M059J (cell line): ENCODE data around the gene SMCO4. TPM values are rescaled to one million over a fixed set of nuclear protein-coding genes. Genes with fewer than 3 reads are reported as not detected.
A peak's percentile ranks its signal among the peaks of the same experiment; 100 is the strongest.

Experiments used
- DNase-seq: peaks from one replicate; pipeline ENCODE4 v3.0.0-alpha.2; 2012; ENCODE audit warnings: low read depth
- total RNA-seq: library from RNA; depleted of rRNA; stranded (reverse); fragments of >200 nt; shearing (Covaris generic); gene quantifications from 2 replicates; pipeline ENCODE4 v1.2.3, GENCODE V29; 2014

Gene SMCO4
- total RNA-seq, 1 experiment from 2014 or later: 33.0 TPM

DNA sequence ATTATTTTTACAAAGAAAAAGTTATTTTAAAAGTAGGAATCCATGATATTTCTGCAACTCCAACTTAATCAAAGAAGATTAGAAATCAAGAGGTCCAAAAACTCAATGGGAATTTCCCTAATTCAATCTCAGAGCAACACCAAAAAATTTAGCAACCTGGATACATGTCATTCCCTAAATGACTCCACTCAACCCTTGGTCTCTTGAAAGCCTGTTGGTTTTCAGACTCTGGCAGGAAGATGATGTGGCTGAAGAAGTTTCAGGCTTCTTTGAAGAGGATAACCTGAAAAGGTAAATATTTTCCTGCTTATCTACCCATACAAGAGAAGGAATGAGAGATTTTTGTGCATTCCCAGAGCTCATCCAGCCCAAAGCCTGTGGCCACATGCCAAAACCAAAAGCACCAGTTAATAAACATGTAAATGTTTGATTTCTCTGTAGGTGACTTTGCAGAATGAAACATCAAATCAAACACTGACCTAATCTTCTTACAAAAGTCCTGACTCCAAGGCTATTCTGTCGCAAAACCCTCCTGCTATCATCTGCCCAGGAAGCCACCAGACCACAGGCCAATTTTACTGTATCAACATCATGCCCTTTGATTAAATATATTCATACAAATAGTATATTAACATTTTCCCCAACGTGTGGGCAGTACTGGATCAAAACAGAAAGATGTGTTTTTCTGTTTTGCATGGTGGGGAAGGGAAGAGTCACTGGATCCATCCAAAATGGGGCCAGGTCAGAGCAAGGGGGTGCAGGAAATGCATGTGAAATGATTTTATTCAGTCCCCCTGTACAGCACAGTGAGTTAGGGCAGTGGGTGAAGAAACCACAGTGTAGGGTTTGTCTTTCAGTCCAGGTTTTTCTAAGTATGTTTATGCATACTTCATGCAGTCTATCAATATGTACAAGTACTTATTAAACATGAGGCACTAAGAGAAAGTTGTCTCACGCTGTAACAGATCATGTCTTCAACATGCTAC lies 38.8 kb downstream of the SMCO4 start:
- no peak for DNase-seq

DNA sequence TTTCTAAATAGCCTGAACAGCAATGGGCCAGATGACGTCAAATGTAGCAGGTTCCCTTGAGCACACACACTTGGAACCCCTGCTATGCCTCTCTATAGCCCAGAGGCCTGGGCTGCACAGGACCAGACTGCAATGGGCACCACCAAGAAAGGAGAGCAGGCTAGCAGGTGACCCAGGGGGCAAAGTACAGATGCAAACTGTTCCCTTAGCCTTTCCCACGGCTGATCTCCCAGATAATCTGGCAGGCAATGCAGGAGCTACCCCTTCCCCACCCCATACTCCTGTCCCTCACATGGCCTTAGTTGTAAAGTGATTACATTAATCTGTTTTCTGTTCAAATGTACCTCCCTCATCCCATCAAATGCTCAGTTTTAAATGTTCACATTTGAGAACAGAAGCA lies 41.3 kb downstream of the SMCO4 start:
- no peak for DNase-seq

DNA sequence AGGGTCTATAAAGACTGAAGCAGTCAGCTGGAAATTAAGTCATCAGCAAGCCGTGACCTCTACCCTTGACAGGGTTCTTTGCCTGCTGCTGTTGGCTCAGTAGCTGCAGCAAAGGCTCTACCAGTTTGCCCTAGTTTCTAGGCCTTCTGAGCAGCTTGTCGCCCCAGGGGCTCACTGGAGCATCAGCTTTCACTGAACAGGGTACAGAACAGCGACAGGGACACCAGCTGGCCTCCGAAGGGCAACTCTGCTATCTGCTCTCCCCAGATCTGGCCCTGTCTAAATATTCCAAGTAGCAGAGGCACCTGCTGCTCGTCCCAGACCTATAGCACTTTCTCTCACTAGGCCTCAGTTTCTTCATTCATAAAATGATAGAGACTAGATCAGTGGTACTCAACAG lies 42.4 kb downstream of the SMCO4 start:
- DNase-seq: no peak

DNA sequence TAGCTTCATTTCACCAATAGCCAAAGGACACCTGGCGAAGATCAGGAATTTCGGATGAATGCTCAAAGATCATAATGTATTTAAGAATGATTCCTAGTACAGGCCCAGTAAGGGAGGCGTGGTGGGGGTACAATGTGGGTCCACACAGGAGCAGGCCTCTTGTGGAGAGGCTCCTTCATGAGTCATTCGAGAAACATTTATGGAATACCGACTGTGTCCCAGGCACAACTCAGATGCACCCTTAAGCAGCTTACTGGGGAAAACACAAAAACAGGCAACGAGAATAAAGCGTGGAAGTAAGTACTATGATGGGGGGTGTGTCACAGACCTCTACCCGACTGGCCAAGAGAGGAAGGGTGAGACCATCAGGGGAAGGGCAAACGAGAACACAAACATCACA lies 44.5 kb downstream of the SMCO4 start:
- peak; percentile 70 for DNase-seq

DNA sequence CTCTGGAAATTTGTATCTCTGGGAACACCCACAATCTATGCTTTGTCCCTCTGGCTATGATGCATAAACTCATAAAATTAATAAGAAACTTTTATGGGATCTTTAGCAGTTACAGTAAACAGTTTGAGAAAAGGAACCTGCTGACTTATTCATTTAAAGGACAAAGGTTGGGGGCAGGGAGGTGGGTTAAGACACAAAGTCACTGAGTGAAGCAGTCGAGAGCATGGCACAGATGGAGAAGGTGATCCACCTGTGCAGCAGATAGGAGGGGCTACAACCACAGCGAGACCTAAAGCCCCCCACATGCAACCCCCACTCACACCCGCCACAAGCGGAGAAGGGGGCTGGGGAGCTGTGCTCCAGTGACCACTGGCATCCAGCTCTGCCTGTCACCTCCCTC lies 45.0 kb downstream of the SMCO4 start:
- DNase-seq: no peak

DNA sequence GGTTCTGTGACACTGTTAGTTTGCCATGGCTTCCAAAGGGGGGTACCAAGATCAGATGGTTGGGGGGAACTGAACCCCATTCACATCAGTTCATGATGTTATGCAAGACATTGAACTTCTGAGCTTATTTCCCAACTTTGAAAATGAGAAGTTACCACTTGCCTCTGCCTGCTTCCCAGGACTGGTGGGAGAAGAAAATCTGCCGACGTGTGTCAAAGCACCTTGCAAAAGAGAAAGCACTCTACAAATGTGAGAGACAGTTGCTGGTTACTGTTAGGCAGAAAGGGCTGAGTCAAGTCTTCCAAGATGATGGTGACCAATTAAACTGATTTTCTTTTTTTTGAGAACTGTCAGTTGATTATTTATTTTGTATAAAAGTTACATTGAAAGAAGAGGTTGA lies 45.6 kb downstream of the SMCO4 start:
- no peak for DNase-seq

DNA sequence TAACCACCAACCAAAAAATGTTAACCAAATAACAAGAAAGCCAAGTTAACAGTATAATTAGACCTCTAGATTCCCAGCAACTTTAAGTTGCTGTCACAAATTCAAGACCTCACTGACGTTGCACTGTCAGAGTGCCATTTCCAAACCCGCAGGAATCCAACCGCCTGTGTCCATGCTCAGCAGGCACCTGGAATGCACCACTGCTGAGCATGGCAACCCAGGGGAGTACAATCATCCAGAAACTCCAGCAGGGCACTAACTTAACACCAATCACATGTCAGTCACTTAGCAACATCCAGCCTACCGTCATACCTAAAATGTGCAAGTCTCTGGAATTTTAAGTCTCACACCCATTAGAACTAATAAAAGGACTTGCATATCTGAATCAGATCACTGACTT lies 48.8 kb downstream of the SMCO4 start:
- peak; percentile 89 for DNase-seq

DNA sequence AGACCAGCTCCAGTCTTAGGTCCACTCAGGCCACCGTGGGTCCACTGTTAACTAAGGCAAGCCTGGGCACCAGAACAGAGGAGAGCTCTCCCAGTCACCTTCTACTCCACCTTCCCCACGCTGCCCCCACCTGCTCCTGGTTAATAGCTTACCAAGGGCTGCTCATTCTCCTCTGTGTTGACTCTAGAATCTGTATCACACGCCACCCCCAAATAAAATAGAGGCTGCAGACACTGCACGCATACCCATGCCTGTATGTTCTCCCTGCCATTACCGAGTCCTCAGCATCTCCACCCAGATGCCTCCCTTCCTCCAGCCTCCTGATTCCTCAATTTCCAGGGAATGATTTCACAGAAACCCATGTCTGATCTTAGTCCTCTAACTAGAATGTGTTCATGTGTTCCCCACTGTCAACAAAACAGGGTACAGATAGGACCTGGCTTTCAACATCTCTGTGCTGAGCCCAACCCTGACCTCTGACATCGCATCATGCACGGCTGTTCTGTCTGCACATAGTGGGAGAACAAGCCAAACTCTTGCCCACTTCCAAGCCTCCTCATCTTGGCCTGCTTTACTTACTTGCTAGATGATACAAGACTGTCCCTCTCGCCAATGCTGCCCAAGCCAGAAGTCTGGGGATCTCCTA lies 49.8 kb downstream of the SMCO4 start:
- DNase-seq: no peak

DNA sequence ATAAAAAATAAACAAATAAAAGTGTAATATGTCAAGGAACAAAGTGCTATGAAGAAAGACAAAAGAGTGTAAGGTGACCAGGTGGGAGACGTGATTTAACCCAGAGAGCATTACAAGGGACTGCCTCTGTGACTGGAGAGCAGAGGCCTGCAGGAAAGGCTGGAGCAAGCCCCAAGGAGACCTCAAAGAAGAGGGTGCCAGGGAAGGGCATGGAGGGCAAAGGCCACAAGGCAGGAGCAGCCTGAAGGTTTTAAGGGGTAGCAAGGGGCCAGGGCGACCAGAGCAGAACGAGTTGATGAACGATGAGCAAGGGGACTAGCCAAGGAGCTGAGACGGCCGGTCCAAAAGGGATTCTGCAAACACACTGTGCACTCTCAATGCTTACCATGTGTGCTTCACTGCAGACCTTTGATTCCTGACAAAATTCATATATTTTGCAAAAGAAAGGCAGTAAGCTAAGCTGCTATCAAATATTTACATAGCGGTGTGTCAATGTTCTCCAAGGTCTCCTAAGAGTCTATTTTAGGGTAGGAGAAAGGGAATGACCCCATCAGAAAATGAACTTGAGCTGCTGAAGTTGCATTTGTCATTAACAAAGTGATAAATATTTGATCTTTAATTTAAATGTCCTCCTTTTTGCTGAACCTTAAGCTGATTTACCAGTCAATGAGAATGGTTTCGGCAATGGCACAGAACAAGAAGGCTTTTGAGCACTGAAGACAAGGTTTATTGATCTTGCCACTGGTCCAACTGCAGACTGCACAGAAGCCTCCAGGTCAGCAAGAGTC lies 50.5 kb downstream of the SMCO4 start:
- DNase-seq: no peak

DNA sequence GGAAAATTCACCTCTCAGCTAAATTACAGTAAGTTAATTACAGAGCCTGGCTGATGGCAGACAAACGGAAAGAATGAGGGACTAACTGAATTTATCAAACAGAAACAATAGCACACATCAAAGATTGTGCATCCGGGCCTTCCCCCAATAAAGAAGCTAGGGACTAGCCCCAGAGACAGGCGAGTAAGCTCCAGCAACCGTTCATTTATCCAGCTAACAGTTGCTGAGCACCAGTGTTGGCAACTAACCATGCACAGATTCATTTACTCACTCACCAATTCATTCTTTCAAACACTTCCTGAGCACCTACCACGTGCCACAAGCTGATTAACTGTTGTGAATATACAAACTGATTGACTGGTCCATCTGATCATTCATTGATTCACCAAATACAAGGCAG lies 51.2 kb downstream of the SMCO4 start:
- DNase-seq: no peak

DNA sequence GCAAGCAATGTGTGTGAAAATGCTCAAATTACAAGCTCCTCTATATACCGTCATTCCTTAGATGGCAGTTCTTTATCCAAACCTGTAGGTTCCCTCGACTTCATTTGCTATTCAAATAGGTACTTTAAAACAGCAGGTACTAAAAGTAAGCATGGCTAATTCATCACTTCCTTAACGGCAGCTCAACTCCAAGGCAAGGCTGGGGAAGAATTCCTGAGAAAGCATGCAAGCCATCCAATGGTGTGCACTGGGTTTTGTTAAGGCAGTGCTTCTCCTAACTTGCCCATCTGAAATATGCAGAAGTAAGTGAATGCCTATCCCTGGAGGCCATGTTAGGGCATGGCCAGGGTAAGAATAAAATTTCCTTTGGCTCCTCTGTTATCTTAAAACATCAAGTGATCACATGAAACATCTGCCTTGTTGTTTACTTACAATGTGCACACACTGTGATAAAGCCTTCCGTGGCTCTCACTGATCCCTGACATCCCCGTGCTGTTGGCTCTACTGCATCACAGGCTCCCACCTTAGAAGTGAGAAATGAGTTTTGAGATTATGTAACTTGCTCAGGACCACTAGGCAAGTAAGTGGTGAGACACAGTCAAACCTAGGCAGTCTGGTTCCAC lies 52.1 kb downstream of the SMCO4 start:
- no peak for DNase-seq

DNA sequence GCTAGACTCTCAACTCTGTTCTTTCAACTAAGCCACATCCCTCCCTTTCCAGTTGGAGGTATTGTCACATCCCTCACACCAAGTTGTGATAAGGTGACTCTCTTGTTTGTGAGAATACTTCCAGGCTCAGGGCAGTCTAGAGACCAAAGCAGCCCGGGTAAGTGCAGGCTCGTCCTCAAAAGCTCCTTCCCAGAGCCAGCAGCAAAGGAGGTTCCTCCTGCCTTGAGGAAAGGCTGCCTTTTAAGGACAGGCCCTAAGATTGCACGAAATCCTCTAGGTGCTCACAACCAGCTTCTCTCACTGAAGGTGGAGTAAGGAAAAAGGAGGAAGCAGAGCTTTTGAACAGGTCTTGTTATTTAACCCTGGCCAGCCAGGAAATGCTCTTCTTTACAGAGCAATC lies 53.4 kb downstream of the SMCO4 start:
- no peak for DNase-seq

DNA sequence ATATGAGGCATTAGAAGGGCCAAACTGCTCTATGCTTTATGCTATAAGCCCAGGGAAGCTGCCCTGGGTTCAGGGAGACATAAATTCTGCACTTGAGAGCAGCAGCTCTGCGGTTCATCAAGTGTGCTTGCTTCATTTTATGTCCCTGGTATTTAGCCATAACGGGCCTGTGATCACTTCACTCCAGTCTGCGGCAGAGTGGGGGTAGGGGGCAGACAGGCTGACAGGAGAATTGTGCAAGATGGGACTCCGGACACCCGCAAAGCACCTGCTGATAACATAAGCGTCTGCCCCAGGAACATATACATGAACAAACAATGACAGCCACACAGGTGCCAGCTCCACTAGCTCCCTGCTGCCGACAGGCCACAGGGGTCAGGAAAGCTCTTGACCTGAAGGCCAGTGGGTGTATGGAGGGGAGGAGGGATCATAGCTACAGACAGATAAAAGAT lies 56.1 kb downstream of the SMCO4 start:
- no peak for DNase-seq

DNA sequence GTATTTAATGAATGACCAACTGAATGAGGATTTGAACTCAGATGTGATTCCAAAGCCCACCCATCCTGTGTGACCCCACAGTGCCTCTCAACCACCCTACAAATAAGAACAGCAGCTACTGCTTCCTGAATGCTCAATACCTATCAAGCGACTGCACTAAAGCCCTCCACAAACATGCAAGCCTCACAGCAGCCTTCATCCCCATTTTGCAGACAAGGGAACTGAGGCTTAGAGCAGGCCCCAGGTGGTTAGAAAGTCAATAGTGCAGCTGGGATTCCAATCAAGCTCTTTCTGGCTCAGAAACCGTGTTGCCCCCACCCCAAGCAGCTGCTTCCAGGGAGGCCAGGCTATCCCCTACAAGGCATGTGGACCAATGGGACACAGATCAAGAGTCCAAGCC lies 57.2 kb downstream of the SMCO4 start:
- no peak for DNase-seq

DNA sequence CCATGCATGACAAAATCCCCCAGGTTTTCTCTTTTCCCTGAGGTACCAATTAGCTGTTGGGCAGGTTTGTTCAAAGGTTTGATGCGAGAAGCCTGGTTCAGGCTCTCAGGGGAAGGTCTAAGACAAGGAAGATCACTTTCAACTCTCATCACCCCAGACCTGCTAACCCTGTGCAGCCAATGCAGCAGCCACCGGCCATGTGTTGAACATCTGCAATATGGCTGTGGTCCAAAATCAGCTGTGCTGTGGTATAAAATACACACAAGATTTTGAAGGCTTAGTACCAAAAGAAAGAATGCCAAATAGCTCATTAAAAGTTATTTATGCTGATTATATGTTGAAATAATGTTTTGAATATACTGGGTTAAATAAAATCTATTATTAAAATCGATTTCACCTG lies 58.5 kb downstream of the SMCO4 start:
- no peak for DNase-seq

DNA sequence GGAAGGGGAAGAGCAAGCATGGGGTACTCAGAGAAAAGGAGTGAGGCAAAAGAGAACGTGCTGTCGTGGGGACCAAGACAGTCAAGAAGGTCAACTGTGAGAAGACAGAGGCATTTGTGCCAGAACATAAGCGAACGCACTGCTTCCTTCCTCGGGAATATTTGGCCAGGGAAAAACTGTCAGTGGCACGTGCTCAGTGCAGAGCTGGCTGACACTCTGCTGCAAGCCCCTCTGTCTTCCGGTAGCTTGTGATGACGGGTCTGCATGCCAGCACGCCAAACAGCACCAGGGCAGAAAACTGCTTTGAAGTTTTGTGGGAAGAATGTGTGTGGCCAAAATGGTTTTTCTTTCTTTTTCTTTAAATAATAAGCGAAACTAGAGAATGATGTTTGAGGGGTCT lies 60.6 kb downstream of the SMCO4 start:
- no peak for DNase-seq

DNA sequence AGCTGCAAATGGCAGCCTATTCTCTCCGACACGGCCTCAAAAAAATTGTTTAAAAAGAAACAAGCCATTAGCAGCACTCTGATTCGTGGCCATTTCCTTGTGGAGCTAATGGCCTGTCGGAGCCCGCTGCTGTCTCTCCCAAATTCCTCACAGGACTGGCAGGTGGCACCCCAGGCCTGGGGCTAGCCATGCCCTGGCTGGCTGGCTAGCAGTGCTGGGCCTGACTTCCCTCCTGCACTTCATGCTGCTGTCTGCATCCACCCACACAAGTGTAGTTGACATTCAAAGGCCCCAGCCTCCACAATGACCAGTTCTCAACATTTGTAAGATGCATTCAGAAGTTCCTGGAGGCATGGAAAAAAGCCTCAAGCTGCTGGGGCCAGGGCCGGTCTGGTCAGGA lies 61.5 kb downstream of the SMCO4 start:
- no peak for DNase-seq

DNA sequence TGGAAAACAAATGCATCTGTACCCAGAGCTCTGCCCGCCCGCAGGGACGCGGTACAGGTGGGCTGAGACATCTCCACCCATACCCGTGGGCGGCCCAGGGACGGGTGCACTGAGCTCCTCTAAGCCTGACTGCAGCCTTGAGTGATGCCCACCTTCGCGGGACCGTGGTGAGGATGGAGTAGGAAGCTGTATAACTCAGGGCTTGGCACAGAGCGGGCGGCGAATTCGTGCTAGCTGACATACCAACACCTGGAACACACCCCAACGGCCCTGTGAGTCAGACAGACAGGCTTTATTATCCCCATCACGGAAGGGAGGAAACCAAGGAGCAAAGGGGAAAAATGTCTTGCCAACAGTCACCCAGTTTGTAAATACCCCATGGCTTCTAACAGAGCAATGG lies 61.9 kb downstream of the SMCO4 start:
- no peak for DNase-seq

DNA sequence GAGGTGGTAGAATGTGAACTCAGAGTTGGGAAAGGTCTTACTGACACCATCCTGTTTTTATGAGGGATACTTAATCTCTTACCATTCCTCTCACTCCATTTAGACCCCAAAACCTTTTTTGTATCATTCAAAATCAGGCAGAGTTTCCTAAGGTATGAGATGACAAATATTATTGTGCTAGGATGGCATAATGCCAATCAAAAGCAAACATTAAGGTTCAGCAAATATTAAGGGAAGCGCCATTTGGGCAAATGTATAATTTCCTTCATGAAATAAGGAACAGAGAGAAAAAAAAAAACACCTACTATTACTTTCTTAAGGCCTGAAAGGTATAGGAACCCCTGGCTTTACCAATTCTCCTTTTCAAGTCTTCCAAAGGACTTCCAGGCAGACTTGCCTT lies 62.4 kb downstream of the SMCO4 start:
- no peak for DNase-seq

DNA sequence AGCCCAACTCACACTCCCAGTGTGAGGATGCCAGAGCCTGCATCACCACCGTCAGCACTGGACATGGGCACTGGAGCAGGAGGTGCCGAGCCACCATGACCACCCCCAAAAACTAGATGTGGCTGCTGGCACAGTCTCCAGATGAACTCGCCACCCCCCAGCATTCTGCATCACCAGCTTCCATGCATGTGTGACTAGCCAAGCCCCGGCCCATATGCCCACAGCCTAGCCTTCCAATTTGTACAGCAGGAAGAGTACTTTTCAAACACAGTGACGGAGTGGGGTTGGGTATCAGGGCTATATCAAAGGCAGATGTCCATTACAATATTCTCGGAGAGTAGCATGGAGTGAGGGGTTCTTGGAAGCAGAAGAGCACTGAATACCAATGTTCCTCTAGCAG lies 62.9 kb downstream of the SMCO4 start:
- no peak for DNase-seq

DNA sequence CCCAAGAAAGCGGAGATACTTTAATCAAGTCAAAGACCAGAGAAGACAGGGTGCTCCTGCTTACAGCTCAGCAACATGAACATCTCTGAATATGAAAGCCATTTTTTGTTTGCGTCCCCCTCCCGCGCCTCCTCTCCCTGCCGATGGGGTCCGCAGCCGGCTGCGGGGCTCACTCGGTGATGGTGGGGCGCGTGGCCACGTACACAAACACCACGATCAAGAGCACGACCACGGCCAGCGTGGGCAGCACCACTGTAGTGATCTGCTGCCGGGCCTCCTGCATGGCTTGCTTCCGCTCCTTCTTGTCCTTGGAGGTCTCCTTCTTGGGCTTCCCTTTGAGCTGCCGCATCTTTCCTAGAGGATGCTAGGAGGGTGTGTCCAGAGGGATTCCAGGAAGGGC lies 64.3 kb downstream of the SMCO4 start:
- no peak for DNase-seq

DNA sequence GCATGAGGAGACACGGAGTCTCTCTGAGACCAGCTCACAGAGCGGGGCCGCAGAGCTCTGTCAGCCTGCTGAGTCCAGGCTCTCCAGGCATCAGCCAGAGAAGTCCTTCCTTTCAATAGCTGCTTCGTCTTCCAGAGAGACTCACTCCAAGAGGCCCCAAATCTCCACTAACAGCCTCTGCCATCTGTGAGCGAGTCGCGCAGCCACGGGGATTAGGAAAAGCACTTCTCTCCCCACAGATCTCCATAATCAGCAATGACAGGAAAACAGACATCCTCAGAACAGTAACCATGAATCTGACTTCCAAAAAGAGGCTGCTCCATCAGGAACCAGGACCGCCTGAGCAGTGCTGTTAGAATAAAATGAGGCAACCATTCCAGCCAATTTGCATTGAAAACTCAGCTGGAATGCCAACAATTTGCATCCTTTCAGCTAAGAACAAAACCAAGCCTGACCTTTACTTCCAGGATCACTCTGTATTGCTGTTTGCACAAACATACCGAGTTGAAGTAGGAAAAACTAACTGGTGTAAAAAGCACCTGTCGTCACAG lies 65.4 kb downstream of the SMCO4 start:
- DNase-seq: no peak
